K562 (cell line): ENCODE measurements around the gene TCF20. TPM values are rescaled to one million over a fixed set of nuclear protein-coding genes. Genes with fewer than 3 reads are reported as not detected.

Experiments
- ATAC-seq: fragments of 200-7000 bp; cut with Tn5 transposase; 3 replicates; pipeline ENCODE4 v1.9.1; 2020; ENCODE audit warnings: moderate library complexity
- BruUV-seq: library from RNA; stranded (reverse); fragments of 400-500 nt; replicated peaks from 2 replicates; lab custom pipeline; 2021; lab: Mats Ljungman, UMichigan
- CTCF ChIA-PET: fragments of 300-600 bp; formaldehyde crosslinking; extraction: SDS; loops from one replicate; lab custom pipeline; 2021; ENCODE audit warnings: low intra/inter-chr PET ratio; lab: Yijun Ruan, JAX
- POLR2A ChIA-PET: fragments of 300-600, 350-650 bp; sonication (Branson Sonifier 250); formaldehyde crosslinking; extraction: SDS; loops from one replicate; lab custom pipeline; 2021; ENCODE audit warnings: antibody characterized with exemption, inconsistent platforms; lab: Yijun Ruan, JAX
- DNase-seq, 4 experiments: peaks; one replicate each; pipeline versions ENCODE4 v3.0.0 to v3.0.0-alpha.2; 2011 to 2018; ENCODE audit warnings: low spot score in 3 of 4, mixed read lengths in 3 of 4; ENCODE audit errors: extremely low read depth in 1 of 4
- FAIRE-seq: peaks from 2 replicates; lab custom pipeline; 2011; peaks lifted over from hg19 to GRCh38; lab: Jason Lieb, UNC
- H2AFZ ChIP-seq: 2 replicates; pipeline ENCODE4 v1.6.0; 2011; ENCODE audit warnings: low read depth, low read length, control low read depth, inconsistent platforms
- H3K27ac ChIP-seq: fragments of 200-600 bp; 3 replicates; pipeline ENCODE4 v1.8.0; 2011; ENCODE audit warnings: low read depth, mild to moderate bottlenecking, control low read depth, inconsistent platforms, low read length, moderate library complexity, mixed read lengths; ENCODE audit errors: extremely low read depth
- H3K27me3 ChIP-seq, 2 experiments: fragments of 300-600 bp in 1 of 2; 2 replicates in 1 of 2; 3 replicates in 1 of 2; pipeline versions ENCODE4 v1.6.0 to v1.8.0; 2011; ENCODE audit warnings: inconsistent platforms in 2 of 2, low read length in 2 of 2, mild to moderate bottlenecking in 1 of 2, mixed read lengths in 1 of 2, moderate library complexity in 1 of 2; ENCODE audit not compliant: control insufficient read depth in 2 of 2, insufficient read depth in 2 of 2
- H3K36me3 ChIP-seq: fragments of 300-600 bp; 3 replicates; pipeline ENCODE4 v1.8.0; 2011; ENCODE audit warnings: mild to moderate bottlenecking, low read length, inconsistent platforms; ENCODE audit not compliant: control insufficient read depth, insufficient read depth
- H3K4me1 ChIP-seq, 2 experiments: fragments of 200-600 bp in 1 of 2; replicated peaks in 1 of 2; 2 replicates in 1 of 2; 3 replicates in 1 of 2; pipeline versions ENCODE4 v1.5.1 to v1.8.0; 2011; ENCODE audit warnings: inconsistent platforms in 2 of 2, low read length in 2 of 2, mild to moderate bottlenecking in 1 of 2, mixed read lengths in 1 of 2, moderate library complexity in 1 of 2; ENCODE audit not compliant: control insufficient read depth in 2 of 2, insufficient read depth in 2 of 2
- H3K4me2 ChIP-seq: 2 replicates; pipeline ENCODE4 v1.6.1; 2011; ENCODE audit warnings: low read length, control low read depth, inconsistent platforms, mixed read lengths; ENCODE audit not compliant: insufficient read depth
- H3K4me3 ChIP-seq: fragments of 200-600 bp; sonication (generic), shearing (Covaris generic); 2 replicates; pipeline ENCODE4 v1.5.1; 2016; ENCODE audit warnings: control low read depth, inconsistent platforms
- H3K79me2 ChIP-seq: fragments of 200-600 bp; 3 replicates; pipeline ENCODE4 v1.8.0; 2011; ENCODE audit warnings: low read length, inconsistent platforms; ENCODE audit not compliant: control insufficient read depth, insufficient read depth
- H3K9ac ChIP-seq, 2 experiments: 2 replicates each; pipeline versions ENCODE4 v1.6.0 to v1.6.1; 2011; ENCODE audit warnings: low read depth in 2 of 2, low read length in 2 of 2, control low read depth in 1 of 2, inconsistent platforms in 1 of 2, mild to moderate bottlenecking in 1 of 2, mixed read lengths in 1 of 2; ENCODE audit not compliant: insufficient read depth in 1 of 2
- H3K9me1 ChIP-seq: one replicate; pipeline ENCODE4 v1.6.0; 2011; ENCODE audit warnings: inconsistent platforms, mild to moderate bottlenecking, low read length, moderate library complexity; ENCODE audit not compliant: control insufficient read depth, insufficient read depth
- H3K9me3 ChIP-seq: replicated peaks from 2 replicates; pipeline ENCODE4 v1.5.1; 2011; ENCODE audit warnings: low read depth, low read length, inconsistent platforms; ENCODE audit not compliant: control insufficient read depth, insufficient read depth
- H4K20me1 ChIP-seq: replicated peaks from 2 replicates; pipeline ENCODE4 v1.6.1; 2011; ENCODE audit warnings: low read length, inconsistent platforms, mixed read lengths; ENCODE audit not compliant: control insufficient read depth, insufficient read depth
- BRF2 ChIP-seq: IDR thresholded peaks from 3 replicates; pipeline ENCODE4 v1.6.1; 2011; ENCODE audit warnings: borderline replicate concordance, mild to moderate bottlenecking; ENCODE audit not compliant: insufficient read length, insufficient read depth
- FOS ChIP-seq: IDR thresholded peaks from 3 replicates; pipeline ENCODE4 v1.6.1; 2011; ENCODE audit not compliant: insufficient read length; ENCODE audit errors: extremely low read depth
- FOXK1 ChIP-seq: sonication (generic); formaldehyde crosslinking; IDR thresholded peaks from 2 replicates; pipeline ENCODE4 v1.8.0; 2022; ENCODE audit warnings: missing genetic modification reagents, mild to moderate bottlenecking, borderline replicate concordance
- RERE ChIP-seq: sonication (generic); formaldehyde crosslinking; IDR thresholded peaks from 2 replicates; pipeline ENCODE4 v1.8.0; 2023; ENCODE audit warnings: missing genetic modification reagents, mild to moderate bottlenecking, borderline replicate concordance
- SP2 ChIP-seq: IDR thresholded peaks from 2 replicates; pipeline ENCODE4 v1.6.1; 2011; ENCODE audit warnings: mild to moderate bottlenecking, low read depth, low read length, moderate library complexity; ENCODE audit not compliant: poor library complexity, severe bottlenecking; ENCODE audit errors: extremely low read depth
- TFAM ChIP-seq: fragments of 250-450 bp; sonication (Bioruptor Pico); conservative IDR thresholded peaks from 2 replicates; pipeline ENCODE4 v1.5.0; 2021; ENCODE audit warnings: mild to moderate bottlenecking, moderate library complexity
- ZNF583 ChIP-seq: fragments of 250-450 bp; sonication (Bioruptor Pico); IDR thresholded peaks from 2 replicates; pipeline ENCODE4 v1.4.0; 2020
- WGBS: fragments of 100-300 bp; shearing (Covaris generic); methylation state at CpG from one replicate; pipeline ENCODE4 v1.1.6; 2016; ENCODE audit warnings: low coverage, mixed read lengths; ENCODE audit not compliant: insufficient coverage; ENCODE audit errors: missing lambda C conversion rate; 5-methylcytosine and 5-hydroxymethylcytosine counted together
- in situ Hi-C: fragments of 300-500 bp; cut with MboI; formaldehyde crosslinking; loops from 4 replicates; pipeline ENCODE4 v1.15.0; 2018; ENCODE audit warnings: inconsistent platforms, mixed read lengths
- intact Hi-C: fragments of 100-400 bp; cut with micrococcal nuclease; formaldehyde crosslinking; loops from 2 replicates; pipeline ENCODE4 v1.14.2; 2022
- polyA plus RNA-seq, 8 experiments: library from polyadenylated mRNA; depleted of rRNA in 4 of 8; stranded (reverse) in 5 of 8; unstranded in 3 of 8; fragments of >200 nt; fragmentation: Nextera tagmentation in 2 of 8; fragmentation: Illumina TruSeq in 1 of 8; extraction: Ambion mirVana in 2 of 8; extraction: Trizol in 1 of 8; gene quantifications; 2 replicates each; pipeline versions ENCODE4 v1.2.1 to v1.2.3, GENCODE V29; 2011 to 2014; ENCODE audit warnings: inconsistent platforms in 1 of 8, missing spikeins in 1 of 8
- total RNA-seq, 7 experiments: library from RNA; depleted of rRNA in 6 of 7; stranded (reverse); fragments of >200 nt in 6 of 7; fragmentation: Illumina TruSeq in 2 of 7; extraction: Trizol in 2 of 7; gene quantifications; 2 replicates each; pipeline versions ENCODE4 v1.2.1 to v1.2.3, GENCODE V29; 2011 to 2021; ENCODE audit warnings: low replicate concordance in 1 of 7

Gene TCF20
- total and polyA plus RNA-seq, 9 of the 15 experiments (the other 6 are each of a cell fraction or from before 2014, with no cell fraction given): 0.35 to 43.6 (median 17.5) TPM

GRCh38 chr22:42275176-42275575, 4.7 kb upstream of the TCF20 start:
- no peaks in the 10 kb centered on the region; the same call in 2 of the 3 replicates for H3K36me3 ChIP-seq
- CTCF ChIA-PET: no interaction called here
- in situ Hi-C loops (no loop called here), intact Hi-C loops (no loop called here)
- no peak overlapping the region for H3K4me3 ChIP-seq
- peaks cover 5 to 14% of the 10 kb centered on the region in 2 experiments; a peak in 4 of 5 replicates for H3K4me1 ChIP-seq
- peaks cover under 1% of the 10 kb centered on the region; the same call in 1 of the 3 replicates for H3K79me2 ChIP-seq
- POLR2A ChIA-PET: interaction anchor here (0.7 kb wide), 1 partner anchor 12 kb away, joined by 3 read pairs; no protein-coding TSS in a partner anchor
- 0 out of 2 replicates have a peak, but pooled peaks cover 6% of the 10 kb centered on the region for H4K20me1 ChIP-seq
- no peak overlapping the region for H2AFZ ChIP-seq
- no peak overlapping the region for H3K27ac ChIP-seq
- 77% methylated on average over 12 of the region's 13 CpGs for WGBS
- no TSS peak for BruUV-seq
- H3K27me3 ChIP-seq: no peaks in the 10 kb centered on the region
- FAIRE-seq (no peak), ATAC-seq (no peak), DNase-seq (no peak)
- no peaks in the 10 kb centered on the region for H3K9me3 ChIP-seq
- no peak overlapping the region for H3K9ac ChIP-seq
- TF ChIP-seq RERE: no peak
- no peak for TF ChIP-seq FOS
- TF ChIP-seq SP2: no peak
- TF ChIP-seq FOXK1 (CRISPR knock-in tag): no peak
- no peak for TF ChIP-seq BRF2
- TF ChIP-seq ZNF583 (CRISPR knock-in tag): no peak
- TF ChIP-seq TFAM (CRISPR knock-in tag): no peak
- H3K4me2 ChIP-seq: no peak overlapping the region
- H3K9me1 ChIP-seq: peaks cover 2% of the 10 kb centered on the region
